ENCODE data around the gene WRAP73.

The WRAP73 gene

GRCh38 chr1:3681898-3682806, 32.2 kb upstream of the WRAP73 start:
- in situ Hi-C loops (cut with HindIII; ENCODE audit: low sequenced_read_pairs) = no loop called here

GRCh38 chr1:3681231-3681897, 31.5 kb upstream of the WRAP73 start:
- in situ Hi-C loops (cut with HindIII; ENCODE audit: low sequenced_read_pairs) = no loop called here

- in situ Hi-C loops (cut with HindIII; ENCODE audit: low sequenced_read_pairs) = no loop called here
Observed at GRCh38 chr1:3680488-3681230, 30.8 kb upstream of the WRAP73 start.

DNA sequence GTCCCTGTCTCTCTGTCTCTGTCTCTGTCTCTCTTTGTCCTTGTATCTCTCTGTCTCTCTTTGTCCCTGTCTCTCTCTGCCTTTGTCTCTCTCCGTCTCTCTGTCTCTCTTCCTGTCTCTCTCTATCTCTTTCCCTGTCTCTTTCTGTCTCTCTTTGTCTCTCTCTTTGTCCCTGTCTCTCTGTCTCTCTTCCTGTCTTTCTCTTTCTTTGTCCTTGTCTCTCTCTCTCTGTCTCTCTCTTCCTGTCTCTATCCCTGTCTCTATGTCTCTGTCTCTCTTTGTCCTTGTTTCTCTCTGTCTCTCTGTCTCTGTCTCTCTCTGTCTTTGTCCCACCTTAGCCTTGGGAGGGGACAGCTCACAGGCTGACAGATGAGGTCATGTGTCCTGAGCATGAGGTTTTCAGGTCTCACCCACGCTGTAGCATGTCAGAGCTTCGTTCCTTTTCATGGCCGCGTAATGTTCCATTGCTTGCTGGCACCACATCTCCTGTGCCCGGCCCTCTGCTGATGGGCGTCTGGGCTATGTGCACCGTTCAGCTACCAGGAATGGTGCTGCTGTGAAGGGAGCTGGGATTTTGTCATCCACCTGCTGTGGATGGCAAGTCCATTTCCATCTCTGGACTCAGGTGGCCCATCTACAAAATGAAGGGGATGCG, 30.0 kb upstream of the WRAP73 start:
- in situ Hi-C loops (cut with HindIII; ENCODE audit: low sequenced_read_pairs) = no loop called here

DNA sequence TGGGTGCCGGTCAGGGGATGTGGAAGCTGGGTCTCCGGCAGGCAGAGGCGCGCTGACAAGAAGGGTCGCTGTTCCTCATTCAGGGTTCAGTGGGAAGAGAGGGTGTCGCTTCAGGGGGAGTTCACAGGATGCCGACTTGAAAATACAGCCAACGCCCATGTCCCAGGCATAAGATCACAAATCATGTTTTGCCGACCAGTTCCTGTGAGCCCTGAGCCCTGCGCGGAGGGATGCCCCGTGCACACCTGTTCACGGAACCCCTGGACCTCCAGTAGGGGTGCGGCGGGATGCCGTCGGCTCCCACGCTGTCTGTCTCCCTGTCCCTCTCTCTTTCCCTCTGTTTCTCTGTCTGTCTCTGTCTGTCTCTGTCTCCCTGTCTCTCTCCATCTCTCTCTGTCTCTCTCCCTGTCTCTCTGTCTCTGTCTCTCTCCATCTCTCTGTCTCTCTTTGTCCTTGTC, 29.2 kb upstream of the WRAP73 start:
- in situ Hi-C loops (cut with HindIII; ENCODE audit: low sequenced_read_pairs) = no loop called here

- in situ Hi-C loops (cut with HindIII; ENCODE audit: low sequenced_read_pairs) = no loop called here
Observed at GRCh38 chr1:3678361-3679097, 28.6 kb upstream of the WRAP73 start.

- in situ Hi-C loops (cut with HindIII; ENCODE audit: low sequenced_read_pairs) = no loop called here
Observed at GRCh38 chr1:3677484-3677883, 27.6 kb upstream of the WRAP73 start.

- in situ Hi-C loops (cut with HindIII; ENCODE audit: low sequenced_read_pairs) = no loop called here
Observed at GRCh38 chr1:3676581-3677470, 26.9 kb upstream of the WRAP73 start.

- in situ Hi-C loops (cut with HindIII; ENCODE audit: low sequenced_read_pairs) = no loop called here
Observed at GRCh38 chr1:3675436-3675835, 25.5 kb upstream of the WRAP73 start.

DNA sequence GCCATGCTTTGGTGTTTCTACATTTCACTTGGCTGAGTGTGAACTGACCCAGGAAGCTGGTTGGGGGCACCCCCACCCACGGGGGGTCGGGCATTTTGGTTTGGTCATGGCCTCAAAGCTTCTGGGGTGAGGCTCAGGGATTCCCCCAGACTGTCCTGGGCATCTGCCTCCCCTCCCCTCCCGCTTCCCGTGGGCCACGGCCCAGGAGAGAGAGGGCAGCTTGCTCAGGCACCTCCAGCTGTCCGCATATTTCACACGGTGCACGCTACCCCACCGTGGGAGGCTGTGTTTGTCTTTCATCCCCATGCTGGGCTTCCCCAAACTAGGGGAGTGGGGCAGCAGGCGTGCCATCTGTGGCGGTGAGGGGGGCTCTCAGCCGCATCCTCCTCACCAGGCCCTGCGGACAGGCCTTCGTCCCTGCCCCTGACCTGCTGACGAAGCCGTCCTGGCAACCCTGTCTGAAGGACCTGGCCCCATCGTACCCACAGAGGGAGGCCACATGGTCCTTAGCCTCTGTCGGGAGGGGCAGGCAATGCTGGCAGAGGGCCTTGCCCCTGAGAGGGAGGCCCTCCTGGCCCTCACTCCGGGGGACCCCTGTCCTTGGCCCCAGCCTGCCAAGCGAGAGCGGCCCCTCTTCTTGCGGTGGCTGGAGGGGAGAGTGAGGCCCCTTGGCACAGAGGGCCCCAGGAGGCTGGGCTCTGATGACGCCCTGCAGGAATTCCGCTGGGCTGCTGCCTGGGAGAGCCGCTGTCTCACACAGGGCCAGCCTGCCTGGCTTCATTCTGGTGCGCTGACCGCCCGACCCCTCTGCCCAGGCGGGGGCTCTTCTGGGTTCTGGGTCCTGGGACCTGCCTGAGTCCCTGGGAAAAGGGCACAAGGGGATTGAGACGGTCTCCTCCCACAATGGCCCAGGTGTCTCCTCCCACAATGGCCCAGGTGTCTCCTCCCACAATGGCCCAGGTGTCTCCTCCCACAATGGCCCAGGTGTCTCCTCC, 24.5 kb upstream of the WRAP73 start:
- in situ Hi-C loops (cut with HindIII; ENCODE audit: low sequenced_read_pairs) = no loop called here

GRCh38 chr1:3673381-3674099, 23.6 kb upstream of the WRAP73 start:
- in situ Hi-C loops (cut with HindIII; ENCODE audit: low sequenced_read_pairs) = no loop called here

DNA sequence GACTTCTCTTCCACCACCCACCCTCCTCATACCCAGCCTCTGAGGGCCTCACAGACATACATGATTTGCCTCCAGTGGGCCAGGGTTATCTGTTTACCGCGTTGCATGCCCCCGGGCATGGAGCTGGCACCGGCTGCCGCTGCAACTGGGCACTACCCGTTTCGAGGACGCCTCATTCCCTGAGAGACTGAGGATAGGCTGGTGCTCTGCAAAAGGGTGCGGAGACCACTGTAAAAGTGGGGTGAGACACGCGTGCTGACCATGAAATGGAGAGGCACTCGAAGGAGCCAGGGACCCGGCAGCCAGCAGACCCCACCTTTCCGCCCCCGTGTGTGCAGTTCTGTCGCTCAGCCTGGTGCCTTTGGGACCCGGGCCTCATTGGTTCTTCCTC, 23.1 kb upstream of the WRAP73 start:
- in situ Hi-C loops (cut with HindIII; ENCODE audit: low sequenced_read_pairs) = no loop called here

DNA sequence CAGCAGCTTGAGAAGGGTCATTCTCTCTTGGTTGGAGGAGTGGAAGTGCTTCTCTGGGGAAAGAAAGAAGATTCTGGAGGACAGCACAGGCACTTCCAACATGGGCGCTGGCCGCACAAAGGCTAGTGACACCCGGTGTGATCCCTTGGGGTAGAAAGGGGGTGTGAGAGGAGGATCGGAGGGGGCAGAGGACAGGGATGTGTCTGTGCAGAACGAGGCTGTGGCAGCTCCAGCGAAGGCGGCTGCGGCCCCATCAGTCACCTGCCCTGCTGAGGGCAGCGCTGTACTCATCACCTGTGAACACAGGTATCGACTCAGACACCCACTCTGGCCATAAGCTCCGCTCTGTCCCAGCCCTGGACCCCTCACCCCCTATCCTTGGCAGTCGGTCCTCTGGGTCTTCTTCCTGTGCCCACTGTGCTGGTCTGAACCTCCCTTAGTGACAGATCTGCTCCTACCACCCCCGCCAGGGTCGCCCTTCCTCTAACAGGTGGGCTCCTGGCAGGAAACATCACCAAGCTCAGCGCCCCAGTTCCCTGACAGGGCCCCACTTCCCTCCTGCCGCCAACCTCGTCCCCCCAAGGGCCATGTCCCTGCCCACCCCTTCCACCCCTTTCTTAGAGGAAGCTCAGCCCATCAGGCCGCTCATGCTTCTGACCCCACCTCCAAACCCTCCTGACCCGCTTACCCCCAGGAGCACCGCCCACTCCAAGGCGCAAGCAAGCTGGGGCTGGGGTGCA, 22.5 kb upstream of the WRAP73 start:
- in situ Hi-C loops (cut with HindIII; ENCODE audit: low sequenced_read_pairs) = no loop called here

DNA sequence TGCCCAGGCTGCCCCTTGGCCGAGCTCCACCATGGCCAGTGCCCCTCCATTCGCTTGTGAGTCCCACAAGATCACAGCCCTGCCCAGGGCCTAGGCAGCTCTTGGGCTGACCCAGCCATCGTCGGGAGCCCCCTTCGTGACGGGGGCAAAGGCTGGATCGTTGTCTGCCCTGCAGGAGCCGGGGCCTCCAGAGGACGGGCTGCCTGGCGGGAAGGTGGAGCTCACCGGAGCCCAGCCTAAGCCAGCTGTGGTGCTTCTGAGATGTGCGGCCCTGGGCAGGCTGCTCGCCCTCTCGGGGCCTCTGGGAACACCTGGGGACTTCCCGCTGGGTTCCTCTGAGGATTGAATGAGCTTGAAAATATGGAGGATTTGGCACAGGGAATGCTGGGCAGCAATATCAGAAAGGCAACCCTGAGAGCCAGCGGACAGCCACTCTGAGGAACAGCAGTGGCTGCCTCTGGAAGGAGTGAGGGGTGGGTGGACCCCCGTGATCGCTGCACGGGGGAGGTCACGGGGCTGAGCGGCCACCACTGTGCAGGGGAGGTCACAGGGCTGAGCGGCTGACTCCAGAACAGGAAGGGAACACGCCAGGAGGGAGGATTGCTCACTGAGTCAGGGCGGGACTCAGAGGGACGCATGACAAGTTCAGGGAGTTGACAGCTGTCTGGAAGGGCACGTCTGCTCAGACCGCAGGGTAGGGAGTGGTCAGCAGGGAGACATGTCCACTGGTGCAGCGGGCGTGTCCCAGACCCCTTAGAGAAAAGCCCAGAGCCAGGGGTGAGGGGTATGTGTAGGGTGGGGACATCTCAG, 21.7 kb upstream of the WRAP73 start:
- in situ Hi-C loops (cut with HindIII; ENCODE audit: low sequenced_read_pairs) = no loop called here

DNA sequence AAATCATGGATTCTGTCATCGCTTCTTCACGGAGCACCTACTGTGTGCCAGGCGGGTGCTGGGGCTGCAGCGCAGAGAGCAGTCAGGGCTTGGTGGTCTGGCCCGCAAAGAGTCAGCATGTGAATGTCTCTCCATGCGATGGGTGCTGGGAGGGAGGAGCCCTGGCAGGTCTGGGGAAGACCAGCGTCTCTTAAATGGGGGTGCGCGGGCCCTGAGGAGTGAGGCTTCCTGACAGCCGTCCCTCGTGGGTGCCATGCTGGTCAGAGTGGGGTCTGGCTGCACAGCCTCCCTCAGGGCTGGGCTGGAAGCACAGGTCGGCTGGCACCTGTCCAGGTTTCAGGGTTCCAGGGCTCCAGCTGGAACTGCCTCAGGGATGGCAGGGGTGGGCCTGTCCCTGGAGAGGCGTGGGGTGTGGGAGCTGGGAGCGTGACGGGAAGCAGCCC, 20.9 kb upstream of the WRAP73 start:
- in situ Hi-C loops (cut with HindIII; ENCODE audit: low sequenced_read_pairs) = no loop called here

DNA sequence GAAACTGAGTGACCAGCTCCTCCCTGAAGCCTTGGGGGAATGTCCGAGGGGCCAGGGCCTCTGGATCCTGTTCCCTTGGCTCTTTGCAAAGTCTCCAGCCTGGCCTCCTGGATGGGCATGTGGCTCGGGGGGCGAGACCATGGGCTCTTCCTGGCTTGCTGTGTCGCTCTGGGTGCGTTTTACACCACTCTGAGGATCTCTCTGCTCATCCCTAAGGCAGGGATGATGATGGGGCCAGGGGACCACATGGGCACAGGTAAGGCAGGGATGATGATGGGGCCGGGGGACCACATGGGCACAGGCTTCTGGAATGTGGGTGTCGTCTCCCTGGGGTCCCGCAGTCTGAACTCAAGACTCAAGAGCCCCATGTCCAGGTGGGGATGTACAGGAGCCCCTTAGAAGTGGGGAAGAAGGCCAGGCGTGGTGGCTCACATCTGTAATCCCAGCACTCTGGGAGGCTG, 20.1 kb upstream of the WRAP73 start:
- in situ Hi-C loops (cut with HindIII; ENCODE audit: low sequenced_read_pairs) = no loop called here

All from endothelial cell of hepatic sinusoid (primary cell).